NCI-H774 (cell line): ENCODE data around the gene SLC27A1.
A peak's percentile ranks its signal among the peaks of the same experiment; 100 is the strongest.

Experiments used
- DNase-seq: peaks from one replicate; lab custom pipeline; 2025; lab: John Stamatoyannopoulos, UW

SLC27A1 gene

DNA sequence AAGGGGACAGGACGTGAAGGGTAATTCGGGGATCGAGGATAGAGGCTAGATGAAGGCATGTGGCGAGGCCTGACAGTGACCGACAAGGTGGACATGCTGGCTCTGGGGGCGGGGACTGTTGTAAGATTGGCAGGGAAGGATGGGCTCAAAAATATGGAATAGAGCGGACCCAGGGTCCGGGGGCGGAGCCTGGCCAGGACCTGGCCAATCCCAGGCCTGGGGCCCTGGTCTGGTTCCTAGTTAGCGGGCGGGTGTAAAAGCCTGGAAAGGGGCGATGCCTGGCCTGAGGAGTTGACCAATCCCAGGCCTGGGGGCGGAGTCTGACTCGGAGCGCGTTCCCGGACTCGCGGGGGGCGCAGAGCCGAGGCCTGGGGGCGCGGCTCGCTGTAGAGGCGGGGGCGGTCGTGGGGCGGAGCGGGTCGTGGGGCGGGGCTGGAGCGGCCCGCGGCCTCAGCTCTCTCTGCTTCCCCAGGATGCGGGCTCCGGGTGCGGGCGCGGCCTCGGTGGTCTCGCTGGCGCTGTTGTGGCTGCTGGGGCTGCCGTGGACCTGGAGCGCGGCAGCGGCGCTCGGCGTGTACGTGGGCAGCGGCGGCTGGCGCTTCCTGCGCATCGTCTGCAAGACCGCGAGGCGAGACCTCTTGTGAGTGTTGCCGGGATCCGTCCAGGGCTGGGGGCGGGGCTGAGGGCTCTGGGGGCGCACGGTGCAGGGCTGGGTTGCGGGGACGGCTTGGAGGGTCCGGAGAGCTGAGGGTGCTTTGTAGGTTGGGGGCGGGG is at the start of gene SLC27A1:
TSS of gene SLC27A1 (plus strand) at position 457 of the 774 bp plus-strand sequence. CDS start at position 474, 17 bp downstream.
- peak; percentile 96 for DNase-seq

DNA sequence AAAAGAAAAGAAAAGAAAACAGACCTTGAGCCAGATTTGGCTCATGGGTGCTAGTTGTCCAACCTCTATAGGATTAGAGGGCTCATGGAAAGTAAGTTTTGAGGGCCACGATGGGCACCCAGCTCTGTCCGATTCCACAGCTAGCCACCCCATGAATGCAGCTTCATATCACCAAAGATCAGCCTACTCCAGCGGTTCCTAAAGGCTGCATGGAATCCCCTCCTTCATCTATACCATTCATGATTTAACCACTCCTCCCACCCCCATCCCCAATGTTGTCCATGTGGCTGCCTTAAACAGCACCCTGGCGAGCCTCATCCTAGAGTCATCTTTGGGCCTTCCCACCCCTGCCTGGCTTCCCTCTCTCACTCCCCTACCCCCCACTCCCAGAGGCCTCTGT is 48.4 kb upstream of the SLC27A1 start:
- DNase-seq, result no peak

- DNase-seq, result no peak
These were observed 46.7 kb upstream of the SLC27A1 start for GRCh38 chr19:17423429-17424208.

- DNase-seq, result no peak
These were observed 45.5 kb upstream of the SLC27A1 start for GRCh38 chr19:17424743-17425365.

GRCh38 chr19:17429641-17430113 is 40.6 kb upstream of the SLC27A1 start:
- DNase-seq, result no peak

- no peak for DNase-seq
These were observed 38.9 kb upstream of the SLC27A1 start for GRCh38 chr19:17431417-17431816.

GRCh38 chr19:17435218-17435617 is 35.1 kb upstream of the SLC27A1 start:
- DNase-seq, result no peak

DNA sequence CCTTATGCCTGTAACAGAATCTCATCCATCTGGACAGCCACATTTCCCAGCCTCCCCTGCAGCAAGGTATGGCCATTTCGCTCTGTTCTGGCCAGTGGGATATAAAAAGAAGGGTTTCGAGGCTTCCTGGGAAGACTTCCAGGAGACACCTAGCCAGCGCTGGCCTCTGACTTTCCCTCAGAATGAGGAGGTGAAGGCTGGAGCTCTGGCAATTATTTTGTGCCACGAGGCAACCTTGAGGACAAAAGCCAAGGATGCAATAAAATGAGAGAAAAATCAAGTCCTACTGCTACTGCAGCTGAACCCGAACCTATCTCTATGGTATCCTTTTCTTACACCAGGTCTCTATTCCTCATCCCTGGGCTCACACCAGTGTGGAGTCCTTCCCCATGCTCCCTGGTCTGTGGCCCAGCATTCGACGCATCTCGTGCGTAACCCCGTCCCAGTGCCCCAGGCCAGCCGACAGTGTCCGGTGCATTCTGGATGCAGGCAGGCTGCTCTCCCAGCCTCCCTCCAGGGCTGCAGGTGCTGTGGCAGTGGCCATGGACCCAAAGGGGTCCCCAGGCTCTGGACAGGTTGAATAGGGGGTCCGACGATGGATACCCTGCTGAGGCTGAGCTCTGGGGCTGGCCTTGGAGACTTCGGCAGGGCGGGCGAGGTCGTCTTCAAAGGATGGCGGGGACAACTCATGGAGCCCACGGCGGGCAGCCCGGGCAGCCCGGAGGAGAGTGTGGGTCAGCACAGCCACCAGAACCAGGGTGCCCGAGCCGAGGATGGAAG is 34.0 kb upstream of the SLC27A1 start:
- no peak for DNase-seq

GRCh38 chr19:17436874-17437267 is 33.5 kb upstream of the SLC27A1 start:
- no peak for DNase-seq

DNA sequence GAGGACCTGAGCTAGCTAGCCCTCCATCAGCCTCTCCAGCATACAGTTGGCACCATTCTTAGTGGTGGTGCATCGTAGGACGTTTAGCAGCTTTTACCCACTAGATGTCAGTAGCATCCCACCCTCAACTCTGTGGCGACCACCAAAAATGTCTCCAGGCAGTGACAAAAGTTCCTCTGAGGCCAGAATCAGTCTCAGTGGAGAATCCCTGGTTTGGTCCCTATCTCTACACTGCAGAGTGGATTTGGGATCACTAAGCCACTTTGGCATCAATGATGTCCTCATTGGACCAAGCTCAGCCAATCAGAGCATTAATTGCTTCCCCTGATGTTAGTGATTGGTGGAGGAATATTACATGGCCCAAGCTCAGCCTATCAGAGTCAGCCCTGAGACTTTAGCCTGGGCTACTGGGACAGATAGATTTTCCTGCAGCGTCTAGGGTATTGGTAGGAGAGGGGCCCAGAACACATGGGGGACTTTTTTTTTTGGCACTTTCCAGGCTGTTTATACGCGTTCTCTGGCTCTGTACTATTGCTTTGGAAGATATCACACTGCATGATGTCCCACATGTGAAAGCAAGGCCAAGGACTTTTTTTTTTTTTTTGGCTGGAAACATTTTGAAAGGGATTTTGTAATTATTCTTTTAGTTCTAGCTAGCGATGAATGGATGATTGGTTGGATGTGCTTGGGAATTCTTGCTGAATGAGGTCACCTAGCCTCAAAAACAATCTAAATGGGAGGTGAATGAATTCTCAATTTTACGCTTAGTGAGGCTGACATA is 28.9 kb upstream of the SLC27A1 start:
- no peak for DNase-seq

DNA sequence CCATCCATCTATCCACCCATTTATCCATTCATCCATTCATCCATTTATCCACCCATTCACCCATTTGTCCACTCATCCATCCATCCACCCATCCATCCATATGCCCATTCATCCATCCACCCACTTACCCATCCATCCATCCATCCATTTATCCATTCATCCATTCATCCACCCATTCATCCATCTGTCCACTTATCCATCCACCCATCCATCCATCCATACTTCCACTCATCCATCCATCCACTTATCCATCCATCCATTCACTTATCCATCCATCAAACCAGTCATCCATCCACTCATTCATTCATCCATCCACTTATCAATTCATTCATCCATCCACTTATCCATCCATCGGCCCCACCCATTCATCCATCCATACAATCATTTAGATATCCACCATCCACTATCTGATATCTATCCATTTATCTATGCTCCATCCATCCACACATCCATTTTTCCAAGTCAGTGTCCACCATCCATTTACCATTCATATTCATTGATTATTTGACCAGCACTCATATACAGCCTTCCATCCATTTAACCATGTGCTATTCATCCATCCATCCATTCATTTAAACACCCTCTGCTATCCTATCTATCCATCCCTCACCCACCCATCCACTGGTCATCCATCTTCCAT is 24.7 kb upstream of the SLC27A1 start:
- no peak for DNase-seq

DNA sequence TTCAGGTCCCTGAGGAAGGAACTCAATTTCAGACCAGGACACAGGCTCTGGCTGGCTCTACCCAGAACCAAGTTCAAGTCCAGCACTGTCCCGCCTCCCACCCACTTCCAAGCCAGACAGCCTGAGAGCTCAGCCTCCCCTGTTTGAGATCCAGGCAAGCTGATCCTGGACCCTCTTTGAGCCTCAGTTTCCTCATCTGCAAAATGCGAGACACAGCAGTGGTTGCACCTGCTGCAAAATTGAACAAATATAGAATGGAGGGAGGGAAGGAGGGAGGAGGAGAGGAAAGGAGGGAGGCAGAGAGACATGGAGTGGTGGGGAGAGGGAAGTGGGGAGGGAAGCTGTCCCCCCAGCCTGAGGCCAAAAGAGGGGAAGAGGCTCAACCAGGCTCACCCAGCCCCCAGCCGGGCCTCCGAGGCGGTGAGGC is 22.6 kb upstream of the SLC27A1 start:
- no peak for DNase-seq

DNA sequence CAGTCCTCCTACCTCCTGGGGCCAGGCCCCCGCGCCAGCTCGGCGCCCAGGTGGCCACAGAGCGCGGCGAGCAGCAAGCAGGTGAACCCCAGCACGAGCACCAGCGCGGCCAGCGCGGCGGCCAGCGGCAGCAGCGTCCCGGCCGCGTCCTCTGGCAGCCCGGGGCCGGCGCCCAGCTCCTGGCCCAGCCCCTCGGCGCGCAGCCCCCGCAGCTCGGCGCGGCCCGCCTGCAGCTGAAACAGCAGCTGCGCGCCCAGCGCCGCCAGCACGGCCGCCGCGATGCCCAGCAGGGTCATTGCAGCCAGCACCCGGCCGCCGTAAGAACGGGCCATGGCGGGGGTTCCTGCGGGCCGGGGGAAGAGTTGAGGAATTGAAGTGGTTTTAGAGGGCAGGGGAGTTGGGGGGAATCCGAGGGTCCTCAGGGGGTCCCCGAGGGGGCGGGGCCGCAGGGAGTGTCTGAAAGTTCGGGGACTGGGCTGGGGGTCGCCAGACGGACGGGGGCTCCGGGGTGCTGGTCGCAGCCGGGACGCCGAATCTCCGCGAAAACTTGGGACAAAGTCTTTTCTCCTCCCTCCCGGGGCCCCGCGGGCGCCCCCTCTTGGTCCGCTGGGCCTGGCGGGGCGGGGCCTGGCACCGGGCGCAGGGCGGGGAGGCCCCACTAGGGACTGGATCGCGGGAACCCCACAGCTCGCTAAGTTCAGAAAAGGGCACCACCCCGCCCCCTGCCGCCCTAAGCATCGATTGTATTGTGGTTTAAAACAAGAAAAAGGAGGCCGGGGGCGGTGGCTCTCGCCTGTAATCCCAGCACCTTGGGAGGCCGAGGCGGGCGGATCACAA is 22.0 kb upstream of the SLC27A1 start, which contains the start of gene TMEM221:
TSS of gene TMEM221 (minus strand) at position 538 of the 837 bp plus-strand sequence. CDS start at position 332, 206 bp downstream.
- DNase-seq, result no peak

- DNase-seq, result no peak
These were observed 19.9 kb upstream of the SLC27A1 start for GRCh38 chr19:17450264-17451075.

- no peak for DNase-seq
These were observed 18.5 kb upstream of the SLC27A1 start for GRCh38 chr19:17451820-17452219.

- no peak for DNase-seq
These were observed 15.7 kb upstream of the SLC27A1 start for GRCh38 chr19:17454576-17455071.

GRCh38 chr19:17455308-17456123 is 14.8 kb upstream of the SLC27A1 start:
- DNase-seq, result no peak

- no peak for DNase-seq
These were observed 14.2 kb upstream of the SLC27A1 start for GRCh38 chr19:17456127-17456526.
